ENCODE measurements around the gene E2F2. TPM values are rescaled to one million over a fixed set of nuclear protein-coding genes. Genes with fewer than 3 reads are reported as not detected.
"Not testable (repeated sequence)": the region's sequence is repeated elsewhere in the genome, so short reads cannot be mapped to it uniquely, and the experiment has no call there.

E2F2 gene
- total RNA-seq, 1 experiment from 2014 or later = 6.6 TPM

DNA sequence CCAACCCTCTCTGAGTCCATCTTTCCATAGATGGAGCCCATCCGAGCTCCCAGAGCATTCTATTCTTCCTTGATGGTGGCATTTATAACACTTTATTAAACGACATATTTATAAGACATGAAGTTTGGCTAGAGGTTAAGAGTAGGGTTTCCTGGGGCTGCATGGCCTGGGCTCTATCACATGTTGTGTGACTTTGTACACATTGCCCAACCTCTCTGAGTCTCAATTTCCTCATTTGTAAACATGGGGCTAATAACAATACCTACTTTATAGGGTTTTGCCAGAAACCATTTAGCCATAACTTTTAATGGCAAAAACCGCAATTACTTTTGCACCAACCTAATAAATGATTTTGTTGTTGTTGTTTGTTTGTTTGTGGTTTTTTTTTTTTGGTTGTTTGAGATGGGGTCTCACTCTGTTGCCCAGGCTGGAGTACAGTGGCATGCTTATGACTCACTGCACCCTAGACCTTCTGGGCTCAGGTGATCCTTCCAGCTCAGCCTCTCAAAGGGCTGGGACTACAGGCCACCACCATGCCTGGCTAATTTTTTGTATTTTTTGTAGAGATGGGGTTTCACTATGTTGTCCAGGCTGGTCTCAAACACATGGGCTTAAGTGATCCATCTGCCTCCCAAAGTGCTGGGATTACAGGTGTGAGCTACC, 33.1 kb downstream of the E2F2 start:
- no peak overlapping the region for H3K4me3 ChIP-seq (ENCODE audit: low read length)
- H2AFZ ChIP-seq (ENCODE audit: low read length) = no peak overlapping the region
- H4K20me1 ChIP-seq (ENCODE audit: insufficient read depth, low read depth, low read length) = no peaks in the 10 kb centered on the region
- H3K4me1 ChIP-seq (ENCODE audit: low read length) = peaks cover 9% of the 10 kb centered on the region; the same call in 1 of the 2 replicates
- no peaks in the 10 kb centered on the region for H3K27me3 ChIP-seq (ENCODE audit: low read length)
- no peak for DNase-seq
- H3K79me2 ChIP-seq (ENCODE audit: low read length) = no peaks in the 10 kb centered on the region
- H3K9me3 ChIP-seq (ENCODE audit: low read length) = no peaks in the 10 kb centered on the region
- no peaks in the 10 kb centered on the region for H3K36me3 ChIP-seq (ENCODE audit: insufficient read depth, low read length)
- H3K27ac ChIP-seq (ENCODE audit: low read length) = no peak overlapping the region
- no peaks in the 10 kb centered on the region for H3K9me2 ChIP-seq (replicated peaks; ENCODE audit: insufficient read depth, low read length)
- no peak overlapping the region for H3K9ac ChIP-seq (ENCODE audit: low read length)
- no peak overlapping the region for H3K4me2 ChIP-seq (ENCODE audit: low read depth, low read length, poor library complexity, severe bottlenecking)

DNA sequence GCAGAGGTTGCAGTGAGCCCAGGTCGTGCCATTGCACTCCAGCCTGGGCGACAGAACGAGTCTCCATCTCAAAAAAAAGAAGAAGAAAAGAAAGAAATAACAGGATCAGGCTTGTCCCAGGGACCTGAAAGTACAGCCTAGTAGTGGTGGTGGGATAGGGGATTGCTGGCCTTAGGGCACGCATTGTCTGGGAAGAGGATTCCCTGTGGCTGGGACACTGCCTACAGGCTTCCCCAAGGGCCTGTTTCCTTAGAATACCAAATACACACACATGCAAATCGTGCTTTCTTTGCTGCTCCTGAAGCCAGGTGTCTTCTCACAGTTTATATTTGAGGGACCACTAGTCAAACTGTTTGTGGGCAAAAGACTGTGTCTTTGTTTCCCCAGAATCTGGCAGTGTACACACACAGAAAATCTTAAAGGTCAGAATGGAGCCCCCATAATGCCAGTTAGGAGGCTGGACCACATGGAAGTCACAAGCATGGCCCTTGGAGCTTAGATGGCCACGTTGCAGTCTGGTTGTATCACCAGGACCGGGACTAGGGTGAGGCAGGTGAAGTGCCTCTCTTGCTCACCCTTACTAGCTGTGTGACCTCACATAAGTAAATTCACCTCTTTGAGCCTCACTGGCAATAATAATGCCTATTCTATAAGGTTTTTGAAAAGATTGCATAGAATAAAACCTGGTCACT, 34.4 kb downstream of the E2F2 start:
- H3K27ac ChIP-seq (ENCODE audit: low read length) = no peak overlapping the region
- H3K79me2 ChIP-seq (ENCODE audit: low read length) = no peaks in the 10 kb centered on the region
- no peaks in the 10 kb centered on the region for H3K9me3 ChIP-seq (ENCODE audit: low read length)
- no peak overlapping the region for H2AFZ ChIP-seq (ENCODE audit: low read length)
- H3K9me2 ChIP-seq (replicated peaks; ENCODE audit: insufficient read depth, low read length) = no peaks in the 10 kb centered on the region
- H3K27me3 ChIP-seq (ENCODE audit: low read length) = no peaks in the 10 kb centered on the region
- no peak overlapping the region for H3K9ac ChIP-seq (ENCODE audit: low read length)
- H3K36me3 ChIP-seq (ENCODE audit: insufficient read depth, low read length) = no peaks in the 10 kb centered on the region
- no peak overlapping the region for H3K4me3 ChIP-seq (ENCODE audit: low read length)
- no peak for DNase-seq
- no peaks in the 10 kb centered on the region for H4K20me1 ChIP-seq (ENCODE audit: insufficient read depth, low read depth, low read length)
- peaks cover 9% of the 10 kb centered on the region; the same call in 1 of the 2 replicates for H3K4me1 ChIP-seq (ENCODE audit: low read length)
- no peak overlapping the region for H3K4me2 ChIP-seq (ENCODE audit: low read depth, low read length, poor library complexity, severe bottlenecking)

DNA sequence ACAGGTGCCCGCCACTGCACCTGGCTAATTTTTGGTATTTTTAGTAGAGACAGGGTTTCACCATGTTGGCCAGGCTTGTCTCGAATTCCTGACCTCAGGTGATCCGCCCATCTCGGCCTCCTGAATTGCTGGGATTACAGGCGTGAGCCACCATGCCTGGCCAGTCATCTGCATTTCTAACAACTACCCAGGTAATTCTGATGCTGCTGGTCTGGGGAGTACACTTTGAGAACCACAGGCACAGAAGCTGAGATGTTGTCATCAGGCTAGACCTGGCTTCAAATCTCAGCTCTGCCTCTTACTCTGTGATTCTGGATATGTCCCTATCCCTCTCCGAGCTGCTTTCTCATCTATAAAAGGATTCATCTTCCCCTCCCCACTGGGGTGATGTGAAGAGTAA, 36.2 kb downstream of the E2F2 start:
- not testable (repeated sequence) for H3K9me3 ChIP-seq (ENCODE audit: low read length); H2AFZ ChIP-seq (ENCODE audit: low read length); H3K27me3 ChIP-seq (ENCODE audit: low read length); H3K4me1 ChIP-seq (ENCODE audit: low read length); H3K9ac ChIP-seq (ENCODE audit: low read length); DNase-seq; H3K4me2 ChIP-seq (ENCODE audit: low read depth, low read length, poor library complexity, severe bottlenecking); H3K36me3 ChIP-seq (ENCODE audit: insufficient read depth, low read length); H3K27ac ChIP-seq (ENCODE audit: low read length); H3K79me2 ChIP-seq (ENCODE audit: low read length); H3K9me2 ChIP-seq (replicated peaks; ENCODE audit: insufficient read depth, low read length); H3K4me3 ChIP-seq (ENCODE audit: low read length); H4K20me1 ChIP-seq (ENCODE audit: insufficient read depth, low read depth, low read length)

DNA sequence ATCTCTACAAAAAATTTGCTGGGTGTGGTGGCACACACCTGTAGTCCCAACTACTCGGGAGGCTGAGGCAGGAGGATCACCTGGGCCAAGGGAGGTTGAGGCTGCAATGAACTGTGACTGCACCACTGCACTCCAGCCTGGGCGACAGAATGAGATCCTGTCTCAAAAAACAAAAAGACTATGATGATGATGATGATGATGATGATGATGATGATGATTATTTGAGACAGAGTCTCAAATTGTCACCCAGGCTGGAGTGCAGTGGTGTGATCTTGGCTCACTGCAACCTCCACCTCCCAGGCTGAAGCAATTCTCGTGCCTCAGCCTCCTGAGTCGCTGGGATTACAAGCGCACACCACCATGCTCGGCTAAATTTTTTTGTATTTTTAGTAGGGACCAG, 38.3 kb downstream of the E2F2 start:
- not testable (repeated sequence) for H3K79me2 ChIP-seq (ENCODE audit: low read length); H3K4me1 ChIP-seq (ENCODE audit: low read length); H2AFZ ChIP-seq (ENCODE audit: low read length)

DNA sequence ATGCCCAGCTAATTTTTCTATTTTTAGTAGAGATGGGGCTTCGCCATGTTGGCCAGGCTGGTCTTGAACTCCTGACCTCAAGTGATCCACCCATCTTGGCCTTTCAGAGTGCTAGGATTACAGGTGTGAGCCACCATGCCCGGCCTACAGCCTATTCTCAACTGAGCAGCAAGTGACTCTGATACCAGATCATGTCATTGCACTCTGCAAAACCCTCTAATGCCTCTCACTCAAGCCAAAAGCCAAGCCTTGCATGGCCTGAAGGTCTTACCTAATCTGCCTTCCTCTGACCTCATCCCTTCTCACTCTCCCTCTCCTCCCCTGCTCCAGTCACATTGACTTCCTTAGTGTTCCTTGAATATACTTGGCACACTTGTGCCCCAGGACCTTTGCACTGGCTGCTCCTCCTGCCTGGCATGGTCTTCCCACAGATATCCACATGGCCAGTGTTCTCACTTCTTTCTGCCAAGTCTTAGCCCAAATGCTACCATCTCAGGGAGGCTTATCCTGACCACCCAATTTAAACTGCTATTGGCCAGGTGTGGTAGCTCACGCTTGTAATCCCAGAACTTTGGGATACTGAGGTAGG, 38.8 kb downstream of the E2F2 start:
- H3K27me3 ChIP-seq (ENCODE audit: low read length) = no peaks in the 10 kb centered on the region
- H3K79me2 ChIP-seq (ENCODE audit: low read length) = no peaks in the 10 kb centered on the region
- H3K36me3 ChIP-seq (ENCODE audit: insufficient read depth, low read length) = no peaks in the 10 kb centered on the region
- H3K9me2 ChIP-seq (replicated peaks; ENCODE audit: insufficient read depth, low read length) = no peaks in the 10 kb centered on the region
- H3K4me3 ChIP-seq (ENCODE audit: low read length) = no peak overlapping the region
- no peak overlapping the region for H3K4me2 ChIP-seq (ENCODE audit: low read depth, low read length, poor library complexity, severe bottlenecking)
- H2AFZ ChIP-seq (ENCODE audit: low read length) = no peak overlapping the region
- H3K9me3 ChIP-seq (ENCODE audit: low read length) = no peaks in the 10 kb centered on the region
- DNase-seq = no peak
- no peak overlapping the region for H3K9ac ChIP-seq (ENCODE audit: low read length)
- no peaks in the 10 kb centered on the region for H4K20me1 ChIP-seq (ENCODE audit: insufficient read depth, low read depth, low read length)
- H3K4me1 ChIP-seq (ENCODE audit: low read length) = peaks cover 3% of the 10 kb centered on the region; the same call in 1 of the 2 replicates
- H3K27ac ChIP-seq (ENCODE audit: low read length) = no peak overlapping the region

More for the DNA sequence above, 38.3 kb downstream of the E2F2 start:
- H3K27me3 ChIP-seq (ENCODE audit: low read length); H3K9ac ChIP-seq (ENCODE audit: low read length); DNase-seq; H3K4me3 ChIP-seq (ENCODE audit: low read length); H3K9me2 ChIP-seq (replicated peaks; ENCODE audit: insufficient read depth, low read length); H3K9me3 ChIP-seq (ENCODE audit: low read length); H4K20me1 ChIP-seq (ENCODE audit: insufficient read depth, low read depth, low read length); H3K4me2 ChIP-seq (ENCODE audit: low read depth, low read length, poor library complexity, severe bottlenecking); H3K27ac ChIP-seq (ENCODE audit: low read length); H3K36me3 ChIP-seq (ENCODE audit: insufficient read depth, low read length): not testable (repeated sequence)

DNA sequence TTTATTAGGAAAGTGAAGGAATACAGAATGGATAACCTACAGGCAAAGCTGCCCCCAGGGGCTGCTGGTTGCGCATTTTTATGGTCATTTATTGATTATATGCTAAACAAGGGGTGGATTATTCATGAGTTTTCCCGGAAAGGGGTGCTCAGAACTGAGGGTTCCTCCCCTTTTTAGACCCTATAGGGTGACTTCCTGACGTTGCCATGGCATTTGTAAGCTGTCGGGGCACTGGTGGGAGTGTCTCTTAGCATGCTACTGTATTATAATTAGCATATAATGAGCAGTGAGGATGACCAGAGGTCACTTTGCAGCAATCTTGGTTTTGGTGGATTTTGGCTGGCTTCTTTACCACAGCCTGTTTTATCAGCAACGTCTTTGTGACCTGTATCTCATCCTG, 41.2 kb downstream of the E2F2 start:
- no peak for DNase-seq
- Histone ChIP-seq H3K4me1 (ENCODE audit: low read length) (peaks cover 1% of the 10 kb centered on the region), H3K9me3 (ENCODE audit: low read length) (no peaks in the 10 kb centered on the region), H2AFZ (ENCODE audit: low read length) (no peak overlapping the region), H3K27me3 (ENCODE audit: low read length) (no peaks in the 10 kb centered on the region), H3K4me2 (ENCODE audit: low read depth, low read length, poor library complexity, severe bottlenecking) (no peak overlapping the region), H4K20me1 (ENCODE audit: insufficient read depth, low read depth, low read length) (no peaks in the 10 kb centered on the region), H3K9me2 (replicated peaks; ENCODE audit: insufficient read depth, low read length) (no peaks in the 10 kb centered on the region), H3K4me3 (ENCODE audit: low read length) (no peak overlapping the region), H3K27ac (ENCODE audit: low read length) (no peak overlapping the region), H3K36me3 (ENCODE audit: insufficient read depth, low read length) (no peaks in the 10 kb centered on the region), H3K79me2 (ENCODE audit: low read length) (no peaks in the 10 kb centered on the region), H3K9ac (ENCODE audit: low read length) (no peak overlapping the region)

DNA sequence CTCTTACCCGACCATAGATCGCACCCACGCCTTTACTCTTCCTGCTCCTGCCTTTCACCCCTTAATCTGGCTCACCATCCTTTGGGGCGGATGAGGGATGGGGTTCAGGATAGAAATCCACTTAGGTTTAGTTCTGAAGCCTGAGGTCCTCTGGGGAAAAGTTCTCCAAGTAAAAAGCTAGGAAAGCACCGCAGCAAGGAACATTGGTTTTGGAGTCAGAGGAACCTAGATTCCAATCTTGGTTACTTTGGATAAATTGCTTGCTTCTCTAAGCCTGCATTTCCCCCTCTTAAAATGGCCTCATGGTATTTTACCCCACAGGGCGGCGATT, 46.1 kb downstream of the E2F2 start:
- H3K9ac ChIP-seq (ENCODE audit: low read length) = peak overlapping the region; percentile 31
- H3K4me3 ChIP-seq (ENCODE audit: low read length) = peak overlapping the region; percentile 64; the same call in 1 of the 2 replicates
- H2AFZ ChIP-seq (ENCODE audit: low read length) = 0 out of 2 replicates have a peak overlapping the region, but pooled peaks have one; percentile 23

DNA sequence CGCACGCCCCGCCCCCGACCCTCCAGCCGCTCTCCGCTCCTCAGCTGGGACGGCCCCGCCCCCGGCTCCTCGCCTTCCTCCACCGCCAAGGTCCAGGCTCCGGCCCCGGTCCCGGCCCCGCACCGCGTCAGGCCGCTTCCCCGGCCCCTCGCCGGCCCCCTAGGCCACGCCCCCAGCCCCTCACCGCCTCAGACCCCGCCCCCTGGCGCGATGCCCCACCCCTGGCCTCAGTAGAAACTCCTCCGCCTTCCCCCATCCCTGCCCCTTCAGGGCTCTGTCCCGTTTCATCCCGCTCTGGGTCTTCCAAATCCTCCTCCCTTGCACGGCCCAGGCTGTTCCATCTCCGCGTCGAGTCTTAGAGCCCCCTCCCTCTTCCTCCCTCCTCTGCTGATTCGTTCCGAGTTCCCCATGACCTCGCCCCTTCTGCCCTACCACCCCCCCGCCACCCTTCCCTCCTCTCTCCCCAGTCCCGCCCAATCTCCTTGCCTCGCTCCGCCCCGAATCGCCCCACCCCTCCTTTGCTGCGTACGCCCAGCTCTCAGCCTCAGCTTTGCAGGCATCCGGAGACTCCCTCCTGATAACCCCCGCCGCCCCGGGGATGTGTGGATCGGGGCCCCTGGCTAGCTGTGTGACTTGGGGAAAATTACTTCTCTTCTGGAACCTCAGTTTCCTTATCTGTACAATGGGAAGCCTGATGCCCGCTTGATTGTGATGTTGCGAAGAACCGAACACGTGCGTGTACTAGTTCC, 46.6 kb downstream of the E2F2 start:
- H3K27ac ChIP-seq (ENCODE audit: low read length) = no peak overlapping the region
- no peaks in the 10 kb centered on the region for H3K36me3 ChIP-seq (ENCODE audit: insufficient read depth, low read length)
- DNase-seq = peak; percentile 94
- H3K4me2 ChIP-seq (ENCODE audit: low read depth, low read length, poor library complexity, severe bottlenecking) = peak overlapping the region; percentile 69
- H3K9me3 ChIP-seq (ENCODE audit: low read length) = no peaks in the 10 kb centered on the region
- H2AFZ ChIP-seq (ENCODE audit: low read length) = peak overlapping the region; percentile 86; the same call in 1 of the 2 replicates
- H3K4me3 ChIP-seq (ENCODE audit: low read length) = peak overlapping the region; percentile 64; the same call in 1 of the 2 replicates
- no peaks in the 10 kb centered on the region for H4K20me1 ChIP-seq (ENCODE audit: insufficient read depth, low read depth, low read length)
- no peaks in the 10 kb centered on the region for H3K27me3 ChIP-seq (ENCODE audit: low read length)
- H3K4me1 ChIP-seq (ENCODE audit: low read length) = peaks cover 24% of the 10 kb centered on the region
- peak overlapping the region; percentile 64 for H3K9ac ChIP-seq (ENCODE audit: low read length)
- H3K9me2 ChIP-seq (replicated peaks; ENCODE audit: insufficient read depth, low read length) = no peaks in the 10 kb centered on the region
- no peaks in the 10 kb centered on the region for H3K79me2 ChIP-seq (ENCODE audit: low read length)

More for the DNA sequence above, 46.1 kb downstream of the E2F2 start:
- no peaks in the 10 kb centered on the region for H3K36me3 ChIP-seq (ENCODE audit: insufficient read depth, low read length)
- no peak for DNase-seq
- peaks cover 24% of the 10 kb centered on the region for H3K4me1 ChIP-seq (ENCODE audit: low read length)
- H3K79me2 ChIP-seq (ENCODE audit: low read length) = no peaks in the 10 kb centered on the region
- H3K27ac ChIP-seq (ENCODE audit: low read length) = no peak overlapping the region
- H4K20me1 ChIP-seq (ENCODE audit: insufficient read depth, low read depth, low read length) = no peaks in the 10 kb centered on the region
- H3K4me2 ChIP-seq (ENCODE audit: low read depth, low read length, poor library complexity, severe bottlenecking) = peak overlapping the region; percentile 69
- H3K27me3 ChIP-seq (ENCODE audit: low read length) = no peaks in the 10 kb centered on the region
- no peaks in the 10 kb centered on the region for H3K9me3 ChIP-seq (ENCODE audit: low read length)
- no peaks in the 10 kb centered on the region for H3K9me2 ChIP-seq (replicated peaks; ENCODE audit: insufficient read depth, low read length)
